H1 (cell line): ENCODE data around the gene POLR2F. TPM values are rescaled to one million over a fixed set of nuclear protein-coding genes. Genes with fewer than 3 reads are reported as not detected.
A peak's percentile ranks its signal among the peaks of the same experiment; 100 is the strongest.

Experiments used
- CTCF ChIA-PET: fragments of 300-600 bp; sonication (Branson Sonifier 250); formaldehyde crosslinking; loops from one replicate; lab custom pipeline; 2021; ENCODE audit not compliant: partially characterized antibody; lab: Charles Lee
- POLR2A ChIA-PET: fragments of 300-600 bp; sonication (Branson Sonifier 250); formaldehyde crosslinking; loops from one replicate; lab custom pipeline; 2021; ENCODE audit warnings: inconsistent platforms; ENCODE audit not compliant: partially characterized antibody; lab: Charles Lee
- DNase-seq, 2 experiments: peaks; one replicate each; pipeline versions ENCODE4 v3.0.0 to v3.0.0-alpha.2; 2010 to 2022; ENCODE audit warnings: low spot score in 2 of 2, low read depth in 1 of 2, mixed read lengths in 1 of 2
- FAIRE-seq: peaks from 2 replicates; lab custom pipeline; 2011; peaks lifted over from hg19 to GRCh38; lab: Jason Lieb, UNC
- H2AFZ ChIP-seq: 2 replicates; pipeline ENCODE4 v1.8.1; 2012; ENCODE audit warnings: low read length, inconsistent platforms
- H2AK5ac ChIP-seq: 2 replicates; pipeline ENCODE4 v1.6.1; 2013; ENCODE audit warnings: low read depth, low read length
- H2BK120ac ChIP-seq: replicated peaks from 2 replicates; pipeline ENCODE3; 2013; ENCODE audit warnings: low read depth, low read length, inconsistent platforms
- H2BK12ac ChIP-seq: 2 replicates; pipeline ENCODE4 v1.6.1; 2013; ENCODE audit warnings: low read depth, low read length
- H2BK15ac ChIP-seq: 2 replicates; pipeline ENCODE4 v1.6.1; 2013; ENCODE audit warnings: low read length
- H2BK20ac ChIP-seq: 2 replicates; pipeline ENCODE4 v1.6.1; 2013; ENCODE audit warnings: low read length
- H2BK5ac ChIP-seq: 2 replicates; pipeline ENCODE4 v1.6.1; 2013; ENCODE audit warnings: low read depth, low read length
- H3K14ac ChIP-seq: 2 replicates; pipeline ENCODE4 v1.6.1; 2013; ENCODE audit warnings: inconsistent platforms; ENCODE audit not compliant: insufficient read length
- H3K18ac ChIP-seq: 2 replicates; pipeline ENCODE4 v1.6.1; 2013; ENCODE audit warnings: low read length; ENCODE audit errors: extremely low read depth
- H3K23ac ChIP-seq: 2 replicates; pipeline ENCODE4 v1.6.1; 2013; ENCODE audit warnings: inconsistent platforms; ENCODE audit not compliant: insufficient read length
- H3K23me2 ChIP-seq: 2 replicates; pipeline ENCODE4 v1.6.1; 2013; ENCODE audit warnings: low read depth, low read length
- H3K27ac ChIP-seq: 2 replicates; pipeline ENCODE4 v1.6.1; 2011; ENCODE audit warnings: low read depth, low read length, inconsistent platforms
- H3K27me3 ChIP-seq, 4 experiments: replicated peaks in 1 of 4; 1 replicate in 1 of 4; 2 replicates in 3 of 4; pipeline versions ENCODE4 v1.6.1 to v1.8.1; 2011 to 2013; ENCODE audit warnings: low read length in 3 of 4, mild to moderate bottlenecking in 3 of 4, inconsistent platforms in 2 of 4, mixed read lengths in 2 of 4, moderate library complexity in 1 of 4; ENCODE audit not compliant: control insufficient read depth in 3 of 4, insufficient read depth in 3 of 4; ENCODE audit errors: extremely low read depth in 1 of 4
- H3K36me3 ChIP-seq, 4 experiments: 2 replicates each; pipeline versions ENCODE4 v1.6.1 to v1.8.1; 2011 to 2013; ENCODE audit warnings: mild to moderate bottlenecking in 4 of 4, low read length in 3 of 4, moderate library complexity in 2 of 4, control low read depth in 1 of 4, inconsistent platforms in 1 of 4; ENCODE audit not compliant: insufficient read depth in 4 of 4, control insufficient read depth in 2 of 4
- H3K4ac ChIP-seq: replicated peaks from 2 replicates; pipeline ENCODE3; 2013; ENCODE audit warnings: low read length, low read depth, mixed read lengths, inconsistent platforms; ENCODE audit not compliant: insufficient read length
- H3K4me1 ChIP-seq, 4 experiments: replicated peaks in 1 of 4; 1 replicate in 1 of 4; 2 replicates in 3 of 4; pipeline versions ENCODE4 v1.6.1 to v1.8.1; 2011 to 2013; ENCODE audit warnings: low read length in 3 of 4, inconsistent platforms in 2 of 4, mixed read lengths in 1 of 4; ENCODE audit not compliant: insufficient read depth in 4 of 4, control insufficient read depth in 3 of 4
- H3K4me2 ChIP-seq, 2 experiments: 2 replicates each; pipeline versions ENCODE4 v1.6.1 to v1.8.1; 2011 to 2013; ENCODE audit warnings: low read depth in 2 of 2, low read length in 2 of 2, control low read depth in 1 of 2, inconsistent platforms in 1 of 2, mild to moderate bottlenecking in 1 of 2; ENCODE audit not compliant: insufficient read depth in 1 of 2
- H3K4me3 ChIP-seq, 4 experiments: fragments of 200-600, 300-600 bp in 1 of 4; sonication (generic), shearing (Covaris generic), sonication (Bioruptor Twin) in 1 of 4; 2 replicates each; pipeline versions ENCODE4 v1.5.1 to v1.8.1; 2011 to 2016; ENCODE audit warnings: low read length in 4 of 4, low read depth in 3 of 4, control low read depth in 2 of 4, inconsistent platforms in 2 of 4, mild to moderate bottlenecking in 2 of 4, mixed read lengths in 1 of 4, moderate library complexity in 1 of 4; ENCODE audit not compliant: insufficient read depth in 2 of 4; ENCODE audit errors: extremely low read depth in 1 of 4
- H3K56ac ChIP-seq: replicated peaks from 2 replicates; pipeline ENCODE3; 2013; ENCODE audit warnings: low read depth, mild to moderate bottlenecking, mixed read lengths, low read length, inconsistent platforms; ENCODE audit not compliant: insufficient read length
- H3K79me1 ChIP-seq: 2 replicates; pipeline ENCODE4 v1.6.1; 2013; ENCODE audit warnings: low read depth, low read length, control low read depth
- H3K79me2 ChIP-seq, 2 experiments: 2 replicates each; pipeline versions ENCODE4 v1.6.1 to v1.8.1; 2012 to 2013; ENCODE audit warnings: low read length in 2 of 2, mild to moderate bottlenecking in 2 of 2, inconsistent platforms in 1 of 2; ENCODE audit not compliant: insufficient read depth in 2 of 2, control insufficient read depth in 1 of 2
- H3K9ac ChIP-seq, 4 experiments: replicated peaks in 1 of 4; 1 replicate in 1 of 4; 2 replicates in 3 of 4; pipeline versions ENCODE4 v1.6.1 to v1.8.1; 2011 to 2013; ENCODE audit warnings: low read depth in 3 of 4, low read length in 3 of 4, control low read depth in 2 of 4, mild to moderate bottlenecking in 2 of 4, moderate library complexity in 2 of 4, inconsistent platforms in 1 of 4; ENCODE audit errors: extremely low read depth in 1 of 4
- H3K9me3 ChIP-seq, 2 experiments: 2 replicates each; pipeline versions ENCODE4 v1.6.1 to v1.8.1; 2012 to 2013; ENCODE audit warnings: mild to moderate bottlenecking in 2 of 2, moderate library complexity in 2 of 2, control low read depth in 1 of 2, inconsistent platforms in 1 of 2, low read depth in 1 of 2, low read length in 1 of 2, mixed read lengths in 1 of 2; ENCODE audit not compliant: insufficient read depth in 2 of 2
- H4K20me1 ChIP-seq, 2 experiments: replicated peaks in 1 of 2; 2 replicates each; pipeline versions ENCODE3 to v1.8.1; 2011 to 2013; ENCODE audit warnings: inconsistent platforms in 2 of 2, low read length in 2 of 2, mild to moderate bottlenecking in 1 of 2; ENCODE audit not compliant: insufficient read depth in 2 of 2, control insufficient read depth in 1 of 2
- H4K5ac ChIP-seq: 2 replicates; pipeline ENCODE4 v1.6.1; 2013; ENCODE audit warnings: low read length, low read depth, mixed read lengths, inconsistent platforms; ENCODE audit not compliant: insufficient read length
- H4K8ac ChIP-seq: 2 replicates; pipeline ENCODE4 v1.8.0; 2013; ENCODE audit warnings: mild to moderate bottlenecking, moderate library complexity, low read length, inconsistent platforms; ENCODE audit not compliant: insufficient read depth; ENCODE audit errors: extremely low read depth
- H4K91ac ChIP-seq: replicated peaks from 2 replicates; pipeline ENCODE3; 2013; ENCODE audit warnings: low read length, mixed read lengths, inconsistent platforms; ENCODE audit not compliant: insufficient read length
- POLR2A ChIP-seq, 2 experiments: IDR thresholded peaks; 1 replicate in 1 of 2; 2 replicates in 1 of 2; pipeline ENCODE4 v1.6.1; 2011; ENCODE audit warnings: low read depth in 2 of 2, low read length in 2 of 2, mild to moderate bottlenecking in 2 of 2; ENCODE audit errors: control extremely low read depth in 1 of 2
- SIX5 ChIP-seq: IDR thresholded peaks from 2 replicates; pipeline ENCODE4 v1.6.1; 2011; ENCODE audit warnings: mild to moderate bottlenecking, low read depth, low read length
- WGBS, 2 experiments: shearing (Covaris generic) in 1 of 2; methylation state at CpG; one replicate each; pipeline versions ENCODE4 v1.1.6 to v1.1.7; 2013 to 2015; ENCODE audit warnings: low lambda C conversion rate in 2 of 2, mixed read lengths in 2 of 2, inconsistent platforms in 1 of 2, low coverage in 1 of 2, missing lambda C conversion rate in 1 of 2; ENCODE audit not compliant: insufficient replicate concordance in 2 of 2, insufficient coverage in 1 of 2, insufficient read length in 1 of 2; ENCODE audit errors: extremely low coverage in 1 of 2, missing lambda C conversion rate in 1 of 2; 5-methylcytosine and 5-hydroxymethylcytosine counted together
- polyA plus RNA-seq, 7 experiments: library from polyadenylated mRNA; depleted of rRNA in 3 of 7; stranded (reverse) in 5 of 7; unstranded in 2 of 7; fragments of >200 nt in 5 of 7; fragments of 200-250 nt in 2 of 7; gene quantifications; 1 replicate in 5 of 7; 2 replicates in 1 of 7; 4 replicates in 1 of 7; pipeline versions ENCODE4 v1.2.1 to v1.2.3, GENCODE V29; 2011 to 2013; ENCODE audit warnings: missing spikeins in 2 of 7, mixed read lengths in 2 of 7
- total RNA-seq: library from RNA; stranded (reverse); fragmentation: NEBNext Ultra II Directional; extraction: Animal tissue kit (Norgen Biotek cat#: 25700); gene quantifications from 2 replicates; pipeline ENCODE4 v1.2.1, GENCODE V29; 2021

The POLR2F gene
- total and polyA plus RNA-seq, 2 of the 8 experiments (the other 6 are each of a cell fraction or from before 2014, with no cell fraction given): 150 to 176 TPM

- Histone ChIP-seq H4K8ac (no peak overlapping the region), H3K23ac (no peak overlapping the region), H3K79me2 (peaks cover 0 to 12% of the 10 kb centered on the region in 2 experiments; a peak in 1 of 4 replicates), H4K91ac (no peak overlapping the region), H3K4me1 (peaks cover 0 to 26% (median 15%) of the 10 kb centered on the region in 4 experiments; a peak in 6 of 7 replicates), H2BK5ac (peak overlapping the region; percentile 44; the same call in 1 of the 2 replicates), H3K23me2 (peaks cover 8% of the 10 kb centered on the region; the same call in 1 of the 2 replicates), H2BK120ac (no peak overlapping the region), H3K56ac (no peak overlapping the region), H3K18ac (no peak overlapping the region), H2AK5ac (no peak overlapping the region), H3K4ac (no peak overlapping the region), H3K9me3 (no peaks in the 10 kb centered on the region), H2BK12ac (no peak overlapping the region), H3K4me3 (no peak overlapping the region), H4K5ac (no peak overlapping the region), H4K20me1 (peaks cover 0 to 4% of the 10 kb centered on the region in 2 experiments), H3K4me2 (no peak overlapping the region), H3K27me3 (no peaks in the 10 kb centered on the region), H3K14ac (no peak overlapping the region), H3K36me3 (peaks cover 0 to 5% (median 1%) of the 10 kb centered on the region in 4 experiments; a peak in 2 of 8 replicates), H3K79me1 (peaks cover 9% of the 10 kb centered on the region), H3K9ac (no peak overlapping the region), H3K27ac (no peak overlapping the region), H2BK15ac (no peak overlapping the region), H2BK20ac (no peak overlapping the region), H2AFZ (no peak overlapping the region)
- FAIRE-seq (no peak), DNase-seq (no peak)
- WGBS, 2 experiments: 77% methylated on average over 15 of the region's 15 CpGs; no CpG with 5 or more reads in 1 of the 2 experiments
- POLR2A ChIA-PET: interaction anchor here (1.0 to 8.7 kb wide), 7 partner anchors 7 to 102 kb away, joined by 3 to 150 read pairs (median 6); partner anchors contain the start of genes ANKRD54, C22orf23, GCAT and MICALL1
- CTCF ChIA-PET: interaction anchor here (0.6 to 4.2 kb wide), 14 partner anchors 9 to 93 kb away, joined by 3 to 27 read pairs (median 4); no protein-coding TSS in a partner anchor
- no peak for TF ChIP-seq SIX5
- peak in 1 of 2 experiments; percentile 27; a peak in 1 of 3 replicates for TF ChIP-seq POLR2A (IDR thresholded peaks at IDR 0.05; ENCODE audit: control extremely low read depth in 1 of 2, low read depth in 2 of 2, low read length in 2 of 2)
These were observed 42.4 kb upstream of the POLR2F start for GRCh38 chr22:37910890-37911672.
